Myometrial cell (primary cell): ENCODE results near the gene STH. TPM values are rescaled to one million over a fixed set of nuclear protein-coding genes. Genes with fewer than 3 reads are reported as not detected.

Source experiments
- total RNA-seq: library from RNA; depleted of rRNA; stranded (reverse); fragments of >200 nt; gene quantifications from 2 replicates; pipeline ENCODE4 v1.2.3, GENCODE V29; 2015

The STH gene, protein sequence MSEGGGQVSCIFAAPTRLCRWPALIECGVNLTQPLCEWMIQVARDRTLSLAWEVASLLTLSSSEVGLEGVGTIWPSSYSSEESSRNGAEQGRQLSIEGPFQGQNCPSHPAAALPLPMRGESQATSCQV
- not detected in 2 replicates for total RNA-seq

DNA sequence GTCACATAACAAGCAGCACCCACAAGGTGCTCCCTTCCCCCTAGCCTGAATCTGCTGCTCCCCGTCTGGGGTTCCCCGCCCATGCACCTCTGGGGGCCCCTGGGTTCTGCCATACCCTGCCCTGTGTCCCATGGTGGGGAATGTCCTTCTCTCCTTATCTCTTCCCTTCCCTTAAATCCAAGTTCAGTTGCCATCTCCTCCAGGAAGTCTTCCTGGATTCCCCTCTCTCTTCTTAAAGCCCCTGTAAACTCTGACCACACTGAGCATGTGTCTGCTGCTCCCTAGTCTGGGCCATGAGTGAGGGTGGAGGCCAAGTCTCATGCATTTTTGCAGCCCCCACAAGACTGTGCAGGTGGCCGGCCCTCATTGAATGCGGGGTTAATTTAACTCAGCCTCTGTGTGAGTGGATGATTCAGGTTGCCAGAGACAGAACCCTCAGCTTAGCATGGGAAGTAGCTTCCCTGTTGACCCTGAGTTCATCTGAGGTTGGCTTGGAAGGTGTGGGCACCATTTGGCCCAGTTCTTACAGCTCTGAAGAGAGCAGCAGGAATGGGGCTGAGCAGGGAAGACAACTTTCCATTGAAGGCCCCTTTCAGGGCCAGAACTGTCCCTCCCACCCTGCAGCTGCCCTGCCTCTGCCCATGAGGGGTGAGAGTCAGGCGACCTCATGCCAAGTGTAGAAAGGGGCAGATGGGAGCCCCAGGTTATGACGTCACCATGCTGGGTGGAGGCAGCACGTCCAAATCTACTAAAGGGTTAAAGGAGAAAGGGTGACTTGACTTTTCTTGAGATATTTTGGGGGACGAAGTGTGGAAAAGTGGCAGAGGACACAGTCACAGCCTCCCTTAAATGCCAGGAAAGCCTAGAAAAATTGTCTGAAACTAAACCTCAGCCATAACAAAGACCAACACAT, at the start of gene STH:
TSS of gene STH (plus strand) at position 264 of the 913 bp plus-strand sequence. CDS start at position 294, 30 bp downstream.

Other genes with a start within 250 kb of the STH start
- gene CRHR1, start 214.9 kb upstream of the STH start, total RNA-seq, result not detected in 2 replicates
- not detected in 2 replicates for gene SPPL2C, start 154.4 kb upstream of the STH start, total RNA-seq
- gene MAPT, start 104.7 kb upstream of the STH start, total RNA-seq, result under 0.01 TPM in 2 replicates
- gene KANSL1, start 194.2 kb downstream of the STH start, total RNA-seq, result 17.3 and 24.1 TPM in 2 replicates